HFF-Myc (cell line): ENCODE measurements around the gene TRIO.

ENCODE experiments used
- DNase-seq: peaks from one replicate; pipeline ENCODE4 v3.0.0-alpha.2; 2011; ENCODE audit warnings: low read depth; ENCODE audit errors: extremely low read depth
- H3K4me3 ChIP-seq: replicated peaks from 2 replicates; pipeline ENCODE4 v1.5.1; 2011; ENCODE audit warnings: low read depth, mild to moderate bottlenecking, control low read depth, low read length
- TF ChIP-seq, protein P1 (sequence below): IDR thresholded peaks from 2 replicates; pipeline ENCODE4 v1.5.1; 2012; ENCODE audit warnings: mild to moderate bottlenecking, low read depth, low read length, control low read depth; ENCODE audit errors: missing control alignments

TRIO gene

DNA sequence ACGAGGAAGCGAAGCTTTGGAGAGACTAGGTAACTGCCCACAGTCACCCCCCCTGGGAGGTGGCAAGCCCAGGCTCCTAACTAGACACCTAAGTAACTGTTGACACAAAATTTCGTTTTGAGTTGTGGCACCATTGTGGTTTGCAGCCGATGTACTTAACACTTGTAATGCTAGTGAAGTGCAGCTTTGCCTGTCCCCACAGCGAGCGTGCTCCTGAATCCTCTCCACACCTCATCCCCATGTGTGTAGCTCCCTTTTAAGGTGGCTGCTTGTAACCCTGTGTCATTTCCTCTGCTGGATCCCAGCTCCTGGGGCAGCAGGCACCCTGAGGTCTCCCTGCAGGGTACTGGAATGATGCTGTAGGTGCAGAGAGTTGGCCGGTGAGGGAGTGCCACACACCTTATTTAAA lies 114.9 kb downstream of the TRIO start:
- H3K4me3 ChIP-seq: no peak overlapping the region
- no peak for DNase-seq
- TF ChIP-seq, protein P1, sequence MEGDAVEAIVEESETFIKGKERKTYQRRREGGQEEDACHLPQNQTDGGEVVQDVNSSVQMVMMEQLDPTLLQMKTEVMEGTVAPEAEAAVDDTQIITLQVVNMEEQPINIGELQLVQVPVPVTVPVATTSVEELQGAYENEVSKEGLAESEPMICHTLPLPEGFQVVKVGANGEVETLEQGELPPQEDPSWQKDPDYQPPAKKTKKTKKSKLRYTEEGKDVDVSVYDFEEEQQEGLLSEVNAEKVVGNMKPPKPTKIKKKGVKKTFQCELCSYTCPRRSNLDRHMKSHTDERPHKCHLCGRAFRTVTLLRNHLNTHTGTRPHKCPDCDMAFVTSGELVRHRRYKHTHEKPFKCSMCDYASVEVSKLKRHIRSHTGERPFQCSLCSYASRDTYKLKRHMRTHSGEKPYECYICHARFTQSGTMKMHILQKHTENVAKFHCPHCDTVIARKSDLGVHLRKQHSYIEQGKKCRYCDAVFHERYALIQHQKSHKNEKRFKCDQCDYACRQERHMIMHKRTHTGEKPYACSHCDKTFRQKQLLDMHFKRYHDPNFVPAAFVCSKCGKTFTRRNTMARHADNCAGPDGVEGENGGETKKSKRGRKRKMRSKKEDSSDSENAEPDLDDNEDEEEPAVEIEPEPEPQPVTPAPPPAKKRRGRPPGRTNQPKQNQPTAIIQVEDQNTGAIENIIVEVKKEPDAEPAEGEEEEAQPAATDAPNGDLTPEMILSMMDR: no peak

DNA sequence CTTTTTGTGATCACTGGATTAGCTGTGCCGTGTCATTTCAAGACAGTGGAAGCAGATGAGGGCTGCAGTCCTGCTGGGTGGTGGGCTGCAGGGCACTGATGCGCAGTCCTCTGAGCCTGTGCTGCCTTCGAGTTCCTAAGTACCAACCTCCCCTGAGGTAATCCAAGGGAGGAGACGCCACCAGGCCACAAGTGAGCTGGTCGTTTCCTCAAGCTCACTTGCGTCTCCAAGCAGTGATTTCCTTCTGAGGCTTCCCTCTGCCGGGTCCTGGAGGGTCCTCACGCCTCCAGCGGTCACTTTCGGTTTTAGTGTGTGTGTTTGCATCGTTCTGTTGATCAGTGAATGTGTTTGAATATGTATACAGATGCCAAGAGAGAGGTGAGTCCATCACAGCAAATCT lies 115.7 kb downstream of the TRIO start:
- DNase-seq: no peak
- TF ChIP-seq, protein P1: no peak
- H3K4me3 ChIP-seq: no peak overlapping the region

DNA sequence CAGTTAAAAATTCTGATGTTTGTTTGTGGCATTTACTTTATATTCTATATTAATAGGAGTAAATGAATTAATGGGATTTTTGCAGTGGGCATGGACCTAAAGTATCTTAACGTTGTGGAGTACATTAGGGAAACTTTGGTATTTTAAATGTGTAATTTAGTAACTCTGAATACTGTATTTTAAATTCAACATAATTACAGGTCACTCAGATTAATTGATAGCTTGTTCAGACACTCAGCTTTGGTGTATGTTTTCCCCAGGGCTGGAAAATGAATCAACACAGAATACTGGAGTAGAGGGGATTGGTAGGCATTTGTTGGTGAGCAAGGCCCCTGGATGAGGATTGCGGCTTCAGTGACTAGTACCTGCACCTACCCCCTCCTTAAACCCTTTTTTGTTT lies 117.5 kb downstream of the TRIO start:
- H3K4me3 ChIP-seq: no peak overlapping the region
- TF ChIP-seq, protein P1: no peak
- no peak for DNase-seq

DNA sequence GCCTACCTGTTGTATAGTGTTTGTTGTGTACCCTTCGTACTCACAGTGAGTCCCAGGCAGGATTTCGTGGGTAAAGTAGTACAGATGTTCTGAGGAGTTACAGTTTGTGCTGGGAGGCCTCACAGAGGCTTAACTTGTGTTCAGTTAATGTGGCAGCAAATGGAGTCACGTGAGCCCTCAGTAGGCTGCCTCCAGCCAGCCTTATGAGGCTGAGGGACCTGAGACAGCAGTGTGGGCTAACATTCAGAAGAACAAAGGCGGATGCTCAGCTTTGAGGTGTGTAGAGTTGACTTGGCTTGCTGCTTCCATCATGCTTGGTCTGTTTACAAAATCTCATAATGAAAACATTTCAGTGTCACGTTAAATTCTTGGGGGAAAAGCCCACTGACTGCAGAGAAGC lies 118.1 kb downstream of the TRIO start:
- TF ChIP-seq, protein P1: no peak
- H3K4me3 ChIP-seq: no peak overlapping the region
- no peak for DNase-seq

DNA sequence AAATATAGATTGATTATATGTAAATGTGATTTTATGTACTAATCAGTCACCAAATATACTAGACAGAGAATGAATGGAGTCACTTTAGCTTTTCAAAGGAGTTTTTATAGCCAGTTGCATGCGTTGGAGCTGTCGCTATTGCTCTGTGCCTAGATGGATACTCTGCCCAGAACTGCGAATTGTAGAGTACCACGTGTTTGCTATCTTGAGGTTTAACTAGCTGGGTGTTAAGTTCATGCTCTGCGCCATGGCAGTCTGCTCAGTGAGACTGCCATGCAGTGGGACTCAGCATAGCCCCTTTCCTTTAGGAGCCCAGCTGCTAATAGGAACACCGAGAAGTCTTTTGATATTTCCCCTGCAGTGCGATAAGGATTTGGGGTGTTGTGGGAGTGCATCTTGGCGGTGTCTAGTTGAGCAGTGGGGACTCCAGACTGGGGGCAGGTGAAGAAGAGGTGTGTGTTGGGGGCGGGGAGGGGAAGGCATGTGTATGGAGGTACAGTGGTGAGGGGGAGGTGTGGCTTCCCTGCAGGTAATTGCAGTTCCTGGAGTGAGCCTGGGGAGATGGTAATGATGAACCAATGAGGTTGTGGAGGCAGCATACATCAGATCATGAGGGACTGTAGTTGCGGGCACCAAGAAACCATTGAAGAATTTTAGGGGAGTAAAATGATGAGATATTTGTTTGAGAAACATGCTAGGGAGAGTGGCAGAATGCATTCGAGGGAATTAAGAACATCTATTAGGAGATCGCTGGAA lies 118.9 kb downstream of the TRIO start:
- no peak overlapping the region for H3K4me3 ChIP-seq
- TF ChIP-seq, protein P1: no peak
- no peak for DNase-seq

DNA sequence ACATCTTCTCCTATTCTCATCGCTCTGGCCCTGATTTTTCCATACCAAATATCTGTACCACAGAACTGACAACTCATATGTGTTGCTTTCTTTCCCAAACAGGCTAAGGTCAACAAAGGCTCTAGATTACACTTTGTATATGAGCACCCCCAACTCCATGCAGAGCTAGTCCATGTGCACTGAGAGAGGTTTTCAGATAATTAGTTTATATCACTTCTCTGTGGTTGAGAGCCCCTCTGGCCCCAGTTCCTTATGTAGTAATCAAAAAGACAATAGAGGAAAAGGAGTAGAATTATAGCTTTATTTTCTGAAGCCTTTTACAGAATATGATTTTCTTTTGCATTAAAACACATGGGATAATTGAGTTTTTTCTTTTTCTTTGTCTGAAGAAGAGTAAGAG lies 120.0 kb downstream of the TRIO start:
- TF ChIP-seq, protein P1: no peak
- DNase-seq: no peak
- no peak overlapping the region for H3K4me3 ChIP-seq

DNA sequence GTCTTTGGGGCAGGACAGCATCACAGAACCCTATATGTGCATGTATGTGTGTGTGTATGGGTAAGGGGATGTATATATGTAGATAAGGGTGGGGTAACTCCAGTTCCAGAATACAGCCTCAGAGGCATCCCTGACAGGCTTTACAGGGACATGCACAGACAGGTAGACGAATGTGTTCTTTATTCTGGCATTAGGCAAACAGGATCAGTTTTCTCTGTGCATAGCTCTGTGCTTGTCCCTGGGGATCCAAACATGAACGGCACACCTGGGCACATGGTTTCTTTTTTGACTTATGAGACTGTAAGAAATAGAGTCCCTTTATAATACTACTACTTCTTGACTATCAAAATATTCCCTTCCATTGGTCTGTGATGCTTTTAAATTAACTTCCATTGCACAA lies 120.6 kb downstream of the TRIO start:
- TF ChIP-seq, protein P1: no peak
- H3K4me3 ChIP-seq: no peak overlapping the region
- DNase-seq: no peak
